ENCODE data around the gene NDUFS6. TPM values are rescaled to one million over a fixed set of nuclear protein-coding genes. Genes with fewer than 3 reads are reported as not detected.
A peak's percentile ranks its signal among the peaks of the same experiment; 100 is the strongest.

The NDUFS6 gene
- total RNA-seq, 4 donors from 2014 or later = 28.2 to 62.0 (median 40.3) TPM

DNA sequence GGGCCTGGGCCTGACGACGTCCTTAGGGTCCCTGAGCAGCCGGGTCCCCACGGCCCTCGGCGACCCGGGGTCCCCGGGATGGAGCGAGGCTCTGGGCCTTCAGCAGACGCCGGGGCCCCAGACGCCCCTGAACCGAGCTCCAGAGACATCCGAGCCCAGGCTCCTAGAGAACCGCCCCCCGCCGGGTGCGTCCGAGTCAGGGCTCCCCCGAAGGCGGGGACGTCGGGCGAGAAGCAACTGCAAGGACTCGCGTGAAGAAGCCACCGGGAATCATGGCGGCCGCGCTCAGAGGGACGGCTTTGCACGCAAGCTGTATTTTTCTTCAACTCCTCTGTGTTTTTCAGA, 56.0 kb downstream of the NDUFS6 start:
- TF ChIP-seq, protein P1, sequence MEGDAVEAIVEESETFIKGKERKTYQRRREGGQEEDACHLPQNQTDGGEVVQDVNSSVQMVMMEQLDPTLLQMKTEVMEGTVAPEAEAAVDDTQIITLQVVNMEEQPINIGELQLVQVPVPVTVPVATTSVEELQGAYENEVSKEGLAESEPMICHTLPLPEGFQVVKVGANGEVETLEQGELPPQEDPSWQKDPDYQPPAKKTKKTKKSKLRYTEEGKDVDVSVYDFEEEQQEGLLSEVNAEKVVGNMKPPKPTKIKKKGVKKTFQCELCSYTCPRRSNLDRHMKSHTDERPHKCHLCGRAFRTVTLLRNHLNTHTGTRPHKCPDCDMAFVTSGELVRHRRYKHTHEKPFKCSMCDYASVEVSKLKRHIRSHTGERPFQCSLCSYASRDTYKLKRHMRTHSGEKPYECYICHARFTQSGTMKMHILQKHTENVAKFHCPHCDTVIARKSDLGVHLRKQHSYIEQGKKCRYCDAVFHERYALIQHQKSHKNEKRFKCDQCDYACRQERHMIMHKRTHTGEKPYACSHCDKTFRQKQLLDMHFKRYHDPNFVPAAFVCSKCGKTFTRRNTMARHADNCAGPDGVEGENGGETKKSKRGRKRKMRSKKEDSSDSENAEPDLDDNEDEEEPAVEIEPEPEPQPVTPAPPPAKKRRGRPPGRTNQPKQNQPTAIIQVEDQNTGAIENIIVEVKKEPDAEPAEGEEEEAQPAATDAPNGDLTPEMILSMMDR (IDR thresholded peaks at IDR 0.05) = no peak
- no peak for TF ChIP-seq POLR2A (IDR thresholded peaks at IDR 0.05)
- TF ChIP-seq EP300 (IDR thresholded peaks at IDR 0.05) = no peak
- H3K4me1 ChIP-seq = no peaks in the 10 kb centered on the region
- H3K4me3 ChIP-seq = peak overlapping the region in 1 of 4 donors; percentile 18
- 85 to 88% methylated on average over 25 to 32 of the region's 32 CpGs for whole genome bisulfite sequencing, 2 donors
- no peak for DNase-seq (ENCODE audit: low spot score in 2 of 2)
- no peak overlapping the region for H3K27ac ChIP-seq
- no peaks in the 10 kb centered on the region for H3K36me3 ChIP-seq
- no peaks in the 10 kb centered on the region for H3K9me3 ChIP-seq
- H3K27me3 ChIP-seq = peaks cover 0 to 22% of the 10 kb centered on the region in 2 donors

GRCh38 chr5:1858436-1858835, 57.2 kb downstream of the NDUFS6 start:
- H3K4me3 ChIP-seq = no peak overlapping the region
- WGBS, 2 donors = 90 to 91% methylated on average over 14 to 16 of the region's 16 CpGs
- no peak for DNase-seq (ENCODE audit: low spot score in 2 of 2)
- no peaks in the 10 kb centered on the region for H3K9me3 ChIP-seq
- no peaks in the 10 kb centered on the region for H3K36me3 ChIP-seq
- TF ChIP-seq, protein P1 (IDR thresholded peaks at IDR 0.05) = no peak
- TF ChIP-seq POLR2A (IDR thresholded peaks at IDR 0.05) = no peak
- no peaks in the 10 kb centered on the region for H3K4me1 ChIP-seq
- H3K27ac ChIP-seq = no peak overlapping the region
- H3K27me3 ChIP-seq = peaks cover 0 to 13% of the 10 kb centered on the region in 2 donors

GRCh38 chr5:1859099-1859498, 57.9 kb downstream of the NDUFS6 start:
- Histone ChIP-seq H3K9me3 (no peaks in the 10 kb centered on the region), H3K27ac (no peak overlapping the region), H3K4me3 (no peak overlapping the region), H3K4me1 (no peaks in the 10 kb centered on the region), H3K36me3 (no peaks in the 10 kb centered on the region), H3K27me3 (peaks cover 0 to 6% of the 10 kb centered on the region in 2 donors)
- 87 to 88% methylated on average over 10 of the region's 10 CpGs for WGBS, 2 donors
- no peak for DNase-seq (ENCODE audit: low spot score in 2 of 2)
- no peak for TF ChIP-seq POLR2A (IDR thresholded peaks at IDR 0.05)
- TF ChIP-seq, protein P1 (IDR thresholded peaks at IDR 0.05) = no peak
- no peak for TF ChIP-seq EP300 (IDR thresholded peaks at IDR 0.05)

- Histone ChIP-seq H3K4me1 (no peaks in the 10 kb centered on the region), H3K27ac (no peak overlapping the region), H3K9me3 (no peaks in the 10 kb centered on the region), H3K4me3 (no peak overlapping the region), H3K36me3 (no peaks in the 10 kb centered on the region), H3K27me3 (peaks cover 0 to 4% of the 10 kb centered on the region in 2 donors)
- 80 to 91% methylated on average over 17 to 22 of the region's 22 CpGs for WGBS, 2 donors
- no peak for DNase-seq (ENCODE audit: low spot score in 2 of 2)
- TF ChIP-seq, protein P1 (IDR thresholded peaks at IDR 0.05) = no peak
- TF ChIP-seq EP300 (IDR thresholded peaks at IDR 0.05) (no peak), POLR2A (IDR thresholded peaks at IDR 0.05) (no peak)
Observed at GRCh38 chr5:1860021-1860610, 58.9 kb downstream of the NDUFS6 start.

GRCh38 chr5:1860949-1861348, 59.7 kb downstream of the NDUFS6 start:
- no peaks in the 10 kb centered on the region for H3K4me1 ChIP-seq
- DNase-seq (ENCODE audit: low spot score in 2 of 2) = no peak
- 57 to 58% methylated on average over 7 of the region's 7 CpGs for WGBS, 2 donors
- no peaks in the 10 kb centered on the region for H3K36me3 ChIP-seq
- H3K9me3 ChIP-seq = no peaks in the 10 kb centered on the region
- H3K27ac ChIP-seq = no peak overlapping the region
- TF ChIP-seq POLR2A (IDR thresholded peaks at IDR 0.05) = no peak
- TF ChIP-seq, protein P1 (IDR thresholded peaks at IDR 0.05) = no peak
- TF ChIP-seq EP300 (IDR thresholded peaks at IDR 0.05) = no peak
- no peak overlapping the region for H3K4me3 ChIP-seq
- H3K27me3 ChIP-seq = peaks cover 0 to 12% of the 10 kb centered on the region in 2 donors
